HepG2 (cell line): Measurements from ENCODE around the gene XPNPEP2. TPM values are rescaled to one million over a fixed set of nuclear protein-coding genes. Genes with fewer than 3 reads are reported as not detected.
A peak's percentile ranks its signal among the peaks of the same experiment; 100 is the strongest.
"Not testable (repeated sequence)": the region's sequence is repeated elsewhere in the genome, so short reads cannot be mapped to it uniquely, and the experiment has no call there.

ENCODE experiments used
- ATAC-seq: fragments of 200-7000 bp; cut with Tn5 transposase; 3 replicates; pipeline ENCODE4 v1.9.1; 2020; ENCODE audit warnings: mild to moderate bottlenecking, moderate library complexity
- BruUV-seq: library from RNA; stranded (reverse); fragments of 400-500 nt; replicated peaks from 2 replicates; lab custom pipeline; 2021; lab: Mats Ljungman, UMichigan
- CTCF ChIA-PET: fragments of 300-600 bp; formaldehyde crosslinking; extraction: SDS; loops from one replicate; lab custom pipeline; 2021; ENCODE audit warnings: low total read pairs, inconsistent platforms, low intra/inter-chr PET ratio; lab: Yijun Ruan, JAX
- POLR2A ChIA-PET: fragments of 350-600 bp; sonication (Branson Sonifier 250); formaldehyde crosslinking; loops from one replicate; lab custom pipeline; 2020; ENCODE audit warnings: antibody characterized with exemption, inconsistent platforms; lab: Yijun Ruan, JAX
- DNase-seq: peaks from one replicate; pipeline ENCODE4 v3.0.0-alpha.2; 2015; ENCODE audit warnings: low spot score
- FAIRE-seq: peaks from 3 replicates; lab custom pipeline; 2011; peaks lifted over from hg19 to GRCh38; lab: Jason Lieb, UNC
- H2AFZ ChIP-seq: one replicate; pipeline ENCODE4 v1.6.1; 2011; ENCODE audit warnings: low read length, inconsistent platforms
- H3K27ac ChIP-seq: fragments of 300-600 bp; 3 replicates; pipeline ENCODE4 v1.8.0; 2011; ENCODE audit warnings: mixed run types, mild to moderate bottlenecking, mixed read lengths, low read length, inconsistent platforms; ENCODE audit not compliant: insufficient read depth; ENCODE audit errors: extremely low read length
- H3K27me3 ChIP-seq, 2 experiments: fragments of 200-600 bp in 1 of 2; 2 replicates in 1 of 2; 3 replicates in 1 of 2; pipeline versions ENCODE4 v1.6.0 to v1.8.0; 2011; ENCODE audit warnings: low read length in 2 of 2, mild to moderate bottlenecking in 2 of 2, moderate library complexity in 2 of 2, inconsistent platforms in 1 of 2; ENCODE audit not compliant: insufficient read depth in 2 of 2, control insufficient read depth in 1 of 2
- H3K36me3 ChIP-seq, 2 experiments: fragments of 200-600 bp in 1 of 2; replicated peaks in 1 of 2; 2 replicates in 1 of 2; 3 replicates in 1 of 2; pipeline versions ENCODE4 v1.5.1 to v1.8.0; 2011; ENCODE audit warnings: low read length in 2 of 2, inconsistent platforms in 1 of 2; ENCODE audit not compliant: insufficient read depth in 2 of 2, control insufficient read depth in 1 of 2
- H3K4me1 ChIP-seq: 2 replicates; pipeline ENCODE4 v1.5.1; 2012; ENCODE audit warnings: low read length, inconsistent platforms; ENCODE audit not compliant: insufficient read depth
- H3K4me2 ChIP-seq: 2 replicates; pipeline ENCODE4 v1.6.0; 2011; ENCODE audit warnings: low read depth, low read length, inconsistent platforms
- H3K4me3 ChIP-seq, 3 experiments: fragments of 200-600 bp in 1 of 3; sonication (generic), shearing (Covaris generic) in 1 of 3; replicated peaks in 1 of 3; 2 replicates each; pipeline ENCODE4 v1.5.1; 2011 to 2016; ENCODE audit warnings: low read length in 3 of 3, inconsistent platforms in 2 of 3, low read depth in 2 of 3, mild to moderate bottlenecking in 2 of 3, control low read depth in 1 of 3, mixed read lengths in 1 of 3; ENCODE audit not compliant: insufficient read depth in 1 of 3
- H3K79me2 ChIP-seq: one replicate; pipeline ENCODE4 v1.6.1; 2011; ENCODE audit warnings: low read length, inconsistent platforms; ENCODE audit not compliant: insufficient read depth
- H3K9ac ChIP-seq: 2 replicates; pipeline ENCODE4 v1.6.0; 2011; ENCODE audit warnings: mild to moderate bottlenecking, low read depth, low read length, inconsistent platforms; ENCODE audit not compliant: insufficient read depth
- H3K9me3 ChIP-seq: 2 replicates; pipeline ENCODE4 v1.5.1; 2012; ENCODE audit warnings: mild to moderate bottlenecking, low read length
- H4K20me1 ChIP-seq: 2 replicates; pipeline ENCODE4 v1.6.0; 2011; ENCODE audit warnings: inconsistent platforms, mild to moderate bottlenecking, low read length, moderate library complexity; ENCODE audit not compliant: insufficient read depth
- BHLHE40 ChIP-seq: IDR thresholded peaks from 2 replicates; pipeline ENCODE4 v1.6.1; 2011; ENCODE audit warnings: low read length, improper control_type of control experiment
- CEBPG ChIP-seq: IDR thresholded peaks from 2 replicates; pipeline ENCODE4 v1.6.1; 2016
- ETV5 ChIP-seq: IDR thresholded peaks from 2 replicates; pipeline ENCODE4 v1.6.1; 2018; ENCODE audit warnings: missing biosample characterization, missing genetic modification reagents, inconsistent platforms, borderline replicate concordance
- IRX3 ChIP-seq: sonication (generic); formaldehyde crosslinking; IDR thresholded peaks from 2 replicates; pipeline ENCODE4 v1.8.1; 2023; ENCODE audit warnings: mild to moderate bottlenecking, low read depth, missing genetic modification reagents, borderline replicate concordance
- KDM5A ChIP-seq: fragments of 200-600 bp; sonication (generic); IDR thresholded peaks from 2 replicates; pipeline ENCODE4 v1.7.0; 2018; ENCODE audit warnings: antibody characterized with exemption, mild to moderate bottlenecking, low read length, borderline replicate concordance
- KDM5B ChIP-seq: sonication (generic); formaldehyde crosslinking; IDR thresholded peaks from 2 replicates; pipeline ENCODE4 v1.4.0; 2020; ENCODE audit warnings: missing genetic modification reagents, mild to moderate bottlenecking, borderline replicate concordance
- POLR2AphosphoS2 ChIP-seq: IDR thresholded peaks from 2 replicates; pipeline ENCODE4 v1.6.1; 2011; ENCODE audit warnings: low read depth, low read length, improper control_type of control experiment
- RAD21 ChIP-seq: fragments of 450-650 bp; formaldehyde crosslinking; IDR thresholded peaks from 2 replicates; pipeline ENCODE4 v1.5.0; 2020; ENCODE audit warnings: mild to moderate bottlenecking
- RARA ChIP-seq: IDR thresholded peaks from 2 replicates; pipeline ENCODE4 v1.6.1; 2016; ENCODE audit warnings: missing genetic modification reagents, missing compliant biosample characterization
- SAFB2 ChIP-seq: sonication (generic); formaldehyde crosslinking; IDR thresholded peaks from 2 replicates; pipeline ENCODE4 v1.5.1; 2020; ENCODE audit warnings: missing genetic modification reagents, low read depth, mild to moderate bottlenecking, borderline replicate concordance
- SP4 ChIP-seq: sonication (generic); formaldehyde crosslinking; IDR thresholded peaks from 2 replicates; pipeline ENCODE4 v1.8.1; 2023; ENCODE audit warnings: mild to moderate bottlenecking, missing genetic modification reagents
- XBP1 ChIP-seq: sonication (generic); formaldehyde crosslinking; IDR thresholded peaks from 2 replicates; pipeline ENCODE4 v1.5.0; 2020; ENCODE audit warnings: missing genetic modification reagents
- ZNF205 ChIP-seq: IDR thresholded peaks from 2 replicates; pipeline ENCODE4 v1.6.1; 2018; ENCODE audit warnings: missing biosample characterization, missing genetic modification reagents
- WGBS: methylation state at CpG from one replicate; pipeline ENCODE4 v1.1.6; 2017; ENCODE audit warnings: low lambda C conversion rate; 5-methylcytosine and 5-hydroxymethylcytosine counted together
- in situ Hi-C: cut with HindIII; loops from 2 replicates; pipeline ENCODE4 v1.10.0; 2017; ENCODE audit warnings: low pct_unique_long_range_greater_than_20kb; ENCODE audit not compliant: extremely low pct_ligation_motif_present
- intact Hi-C: fragments of 100-400 bp; cut with micrococcal nuclease; formaldehyde crosslinking; loops from one replicate; pipeline ENCODE4 v1.10.0; 2022; ENCODE audit not compliant: unreplicated experiment
- polyA plus RNA-seq, 8 experiments: library from polyadenylated mRNA; depleted of rRNA in 3 of 8; stranded (reverse) in 7 of 8; unstranded in 1 of 8; fragments of >200 nt; fragmentation: Illumina TruSeq in 4 of 8; extraction: Trizol in 4 of 8; gene quantifications; 2 replicates each; pipeline versions ENCODE4 v1.2.1 to v1.2.3, GENCODE V29; 2011 to 2016; ENCODE audit warnings: low read depth in 4 of 8, missing spikeins in 1 of 8, mixed read lengths in 1 of 8; ENCODE audit not compliant: insufficient read depth in 1 of 8
- total RNA-seq, 5 experiments: library from RNA; depleted of rRNA; stranded (reverse); fragments of >200 nt; fragmentation: Illumina TruSeq; extraction: Trizol; gene quantifications; 2 replicates each; pipeline ENCODE4 v1.2.3, GENCODE V29; 2016; ENCODE audit warnings: low read depth in 1 of 5

XPNPEP2 gene
- total and polyA plus RNA-seq, 2 of the 13 experiments (the other 11 are each of a cell fraction or from before 2014, with no cell fraction given), result 1.1 to 1.8 TPM

DNA sequence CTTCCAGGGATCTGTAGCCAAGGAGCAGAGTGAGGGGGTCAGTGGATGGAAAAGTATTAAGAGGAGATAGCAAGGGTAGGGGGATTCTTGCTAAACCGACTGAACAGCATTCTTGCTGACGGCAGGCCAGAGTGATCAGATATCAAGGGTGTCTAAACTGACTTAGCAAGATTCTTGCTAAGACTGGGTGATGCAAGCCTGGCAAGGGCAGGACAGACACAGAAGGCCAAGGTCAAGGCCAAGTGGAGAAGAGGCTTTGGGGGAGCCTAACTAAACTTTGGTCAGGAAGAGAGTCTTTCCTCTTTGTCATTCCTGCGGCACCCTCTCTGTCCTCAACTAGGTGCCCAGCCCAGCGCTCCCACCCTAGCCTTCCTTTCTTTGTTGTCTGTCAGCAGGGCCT lies 799 bp downstream of the XPNPEP2 start:
- Histone ChIP-seq H4K20me1 (no peaks in the 10 kb centered on the region), H3K9me3 (no peaks in the 10 kb centered on the region), H3K79me2 (no peaks in the 10 kb centered on the region), H3K27ac (no peak overlapping the region), H3K4me2 (peak overlapping the region; percentile 78), H3K4me3 (peak overlapping the region; percentile 45 to 63 (median 52)), H2AFZ (no peak overlapping the region), H3K9ac (no peak overlapping the region), H3K4me1 (peaks cover 49% of the 10 kb centered on the region), H3K27me3 (no peaks in the 10 kb centered on the region), H3K36me3 (no peaks in the 10 kb centered on the region)
- DNase-seq (no peak), ATAC-seq (no peak), FAIRE-seq (no peak)
- WGBS, result 0% methylated on average over 2 of the region's 4 CpGs
- BruUV-seq, result TSS peak; percentile 59
- intact Hi-C loops, result no loop called here
- POLR2A ChIA-PET, result no interaction called here
- CTCF ChIA-PET, result no interaction called here
- TF ChIP-seq RARA (CRISPR knock-in tag) (peak; percentile 27; the same call in 1 of the 2 replicates), SAFB2 (CRISPR knock-in tag) (no peak), CEBPG (CRISPR knock-in tag) (peak; percentile 16; the same call in 1 of the 2 replicates)
- in situ Hi-C loops, result no loop called here

DNA sequence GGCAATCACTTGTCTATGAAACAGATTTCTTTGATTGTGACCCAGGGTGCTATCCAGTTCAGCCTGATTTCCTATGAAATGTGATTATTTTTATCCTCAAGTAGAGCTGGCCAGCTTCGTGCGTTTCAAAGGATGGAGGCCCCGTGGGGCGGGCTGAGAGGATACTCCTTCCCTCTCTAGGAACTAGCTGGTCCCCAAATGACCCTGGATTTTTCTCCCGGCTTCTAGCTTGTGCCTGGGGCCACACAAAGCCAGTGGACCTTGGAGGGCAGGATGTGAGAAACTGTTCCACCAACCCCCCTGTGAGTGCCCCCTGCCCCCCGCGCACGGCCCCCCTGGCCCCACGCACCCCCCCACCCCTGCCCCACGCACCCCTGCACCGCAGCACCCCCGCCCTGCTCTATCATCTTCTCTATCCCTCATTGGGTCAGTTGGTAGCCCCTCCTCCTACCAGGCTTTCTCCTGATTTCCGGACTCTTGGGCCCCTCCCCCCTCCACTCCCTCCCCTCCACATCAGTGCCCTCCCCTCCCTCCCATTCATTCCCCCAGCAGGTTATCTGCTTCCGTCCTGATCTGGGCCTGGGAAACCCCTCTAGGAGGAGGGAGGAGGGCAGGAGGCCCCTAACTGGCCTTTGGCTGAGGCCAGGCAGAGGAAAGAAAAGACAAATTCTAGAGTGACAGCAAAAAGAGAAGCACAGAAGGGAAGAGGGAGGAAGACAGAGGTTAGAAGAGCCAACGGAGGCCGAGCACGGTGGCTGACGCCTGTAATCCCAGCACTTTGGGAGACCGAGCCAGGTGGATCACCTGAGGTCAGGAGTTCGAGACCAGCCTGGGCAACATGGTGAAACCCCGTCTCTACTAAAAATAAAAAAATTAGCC lies 3.3 kb downstream of the XPNPEP2 start:
- H3K79me2 ChIP-seq, result no peaks in the 10 kb centered on the region
- DNase-seq (no peak), ATAC-seq (no peak)
- BruUV-seq, result no TSS peak
- intact Hi-C loops, result no loop called here
- H3K27me3 ChIP-seq, result no peaks in the 10 kb centered on the region
- no peak overlapping the region for H2AFZ ChIP-seq
- POLR2A ChIA-PET, result no interaction called here
- H3K4me3 ChIP-seq, result no peak overlapping the region
- no peak overlapping the region for H3K9ac ChIP-seq
- no peak overlapping the region for H3K4me2 ChIP-seq
- 75% methylated on average over 14 of the region's 21 CpGs for WGBS
- H3K9me3 ChIP-seq, result no peaks in the 10 kb centered on the region
- H3K36me3 ChIP-seq, result no peaks in the 10 kb centered on the region
- no peak for TF ChIP-seq KDM5B (CRISPR knock-in tag)
- no peak for TF ChIP-seq ETV5 (CRISPR knock-in tag)
- no peak for TF ChIP-seq RAD21
- no peak for TF ChIP-seq IRX3 (CRISPR knock-in tag)
- no peak for TF ChIP-seq XBP1 (CRISPR knock-in tag)
- no peak for TF ChIP-seq SP4 (CRISPR knock-in tag)
- no peak for TF ChIP-seq POLR2AphosphoS2
- no peak for TF ChIP-seq BHLHE40
- TF ChIP-seq KDM5A, result no peak
- no peak for TF ChIP-seq ZNF205 (CRISPR knock-in tag)
- TF ChIP-seq, all 625 proteins: peak for 0
- CTCF ChIA-PET, result no interaction called here
- no peak for FAIRE-seq
- peaks cover 28% of the 10 kb centered on the region for H3K4me1 ChIP-seq
- H3K27ac ChIP-seq, result no peak overlapping the region
- no peaks in the 10 kb centered on the region for H4K20me1 ChIP-seq
- in situ Hi-C loops, result no loop called here

- H3K27me3 ChIP-seq, CTCF ChIA-PET, FAIRE-seq, in situ Hi-C loops, H3K36me3 ChIP-seq, H2AFZ ChIP-seq, BruUV-seq, H4K20me1 ChIP-seq, H3K4me2 ChIP-seq, ATAC-seq, H3K27ac ChIP-seq, intact Hi-C loops, H3K9me3 ChIP-seq, DNase-seq, H3K79me2 ChIP-seq, H3K4me3 ChIP-seq, H3K9ac ChIP-seq, POLR2A ChIA-PET: not testable (repeated sequence)
- 93% methylated on average over 5 of the region's 6 CpGs for WGBS
- H3K4me1 ChIP-seq, result peaks cover 23% of the 10 kb centered on the region
These were observed 4.0 kb downstream of the XPNPEP2 start for GRCh38 chrX:129742759-129743152.
